ENCODE data around the gene AKAP3. TPM values are rescaled to one million over a fixed set of nuclear protein-coding genes. Genes with fewer than 3 reads are reported as not detected.

AKAP3 gene
- total and polyA plus RNA-seq, 2 experiments from 2014 or later = 1.3 to 3.2 TPM

- peaks cover 12% of the 10 kb centered on the region for H3K4me1 ChIP-seq (ENCODE audit: insufficient read depth)
- peaks cover 16% of the 10 kb centered on the region for H3K79me2 ChIP-seq (replicated peaks; ENCODE audit: insufficient read depth)
- H3K36me3 Mint-ChIP-seq (ENCODE audit: low read depth) = no peaks in the 10 kb centered on the region
- H3K4me3 Mint-ChIP-seq = no peak overlapping the region
- no peak overlapping the region for H3K4me2 ChIP-seq
- H3K27ac Mint-ChIP-seq = no peak overlapping the region
- no peaks in the 10 kb centered on the region for H3K36me3 ChIP-seq (ENCODE audit: insufficient read depth)
- H3K27ac ChIP-seq (ENCODE audit: low read depth) = no peak overlapping the region
- no peaks in the 10 kb centered on the region for H3F3A ChIP-seq (replicated peaks; ENCODE audit: low read depth)
- TF ChIP-seq STAT1 (IDR thresholded peaks at IDR 0.05; ENCODE audit: unreplicated experiment) (no peak), CREB1 (CRISPR knock-in tag; IDR thresholded peaks at IDR 0.05; ENCODE audit: low read depth) (0 out of 2 replicates have a peak, but pooled peaks have one; percentile 17)
- H3K4me1 Mint-ChIP-seq = peaks cover 11% of the 10 kb centered on the region; the same call in 2 of the 3 replicates
- ATAC-seq = no peak
- no peaks in the 10 kb centered on the region for H4K20me1 ChIP-seq (replicated peaks; ENCODE audit: insufficient read depth)
- no peaks in the 10 kb centered on the region for H3K9me2 ChIP-seq (ENCODE audit: insufficient read depth)
- no peaks in the 10 kb centered on the region for H3K27me3 ChIP-seq (ENCODE audit: insufficient read depth)
- peak; percentile 32 for DNase-seq (ENCODE audit: low spot score)
- H3K9me3 Mint-ChIP-seq = no peaks in the 10 kb centered on the region
- no peak overlapping the region for H3K4me3 ChIP-seq
- peaks cover 6% of the 10 kb centered on the region for H3K27me3 Mint-ChIP-seq (ENCODE audit: insufficient read depth, low read depth, poor library complexity)
- H2AFZ ChIP-seq = no peak overlapping the region
These were observed 3.8 kb downstream of the AKAP3 start for GRCh38 chr12:4645023-4645422.

- Histone ChIP-seq H3K27ac (ENCODE audit: low read depth) (no peak overlapping the region), H3K27me3 (ENCODE audit: insufficient read depth) (no peaks in the 10 kb centered on the region), H2AFZ (no peak overlapping the region), H3K79me2 (replicated peaks; ENCODE audit: insufficient read depth) (peaks cover 5% of the 10 kb centered on the region; the same call in 1 of the 2 replicates), H3K36me3 (ENCODE audit: insufficient read depth) (no peaks in the 10 kb centered on the region), H3K4me3 (no peak overlapping the region), H3K4me1 (ENCODE audit: insufficient read depth) (peaks cover 7% of the 10 kb centered on the region; the same call in 1 of the 2 replicates), H4K20me1 (replicated peaks; ENCODE audit: insufficient read depth) (no peaks in the 10 kb centered on the region), H3K4me2 (no peak overlapping the region), H3K9me2 (ENCODE audit: insufficient read depth) (no peaks in the 10 kb centered on the region), H3F3A (replicated peaks; ENCODE audit: low read depth) (no peaks in the 10 kb centered on the region)
- Mint-ChIP-seq H3K36me3 (ENCODE audit: low read depth) (no peaks in the 10 kb centered on the region), H3K9me3 (no peaks in the 10 kb centered on the region), H3K27me3 (ENCODE audit: insufficient read depth, low read depth, poor library complexity) (peaks cover 3% of the 10 kb centered on the region), H3K4me1 (peaks cover 8% of the 10 kb centered on the region; the same call in 2 of the 3 replicates), H3K27ac (no peak overlapping the region), H3K4me3 (no peak overlapping the region)
- no peak for DNase-seq (ENCODE audit: low spot score)
- ATAC-seq = no peak
- TF ChIP-seq ZNF462 (CRISPR knock-in tag; IDR thresholded peaks at IDR 0.05) (no peak), ZNF331 (CRISPR knock-in tag; IDR thresholded peaks at IDR 0.05; ENCODE audit: low read depth) (no peak), NANOG (IDR thresholded peaks at IDR 0.05; ENCODE audit: borderline replicate concordance) (no peak), ZNF114 (CRISPR knock-in tag; IDR thresholded peaks at IDR 0.05) (no peak), STAT1 (IDR thresholded peaks at IDR 0.05; ENCODE audit: unreplicated experiment) (no peak), CREB1 (CRISPR knock-in tag; IDR thresholded peaks at IDR 0.05; ENCODE audit: low read depth) (no peak), ETS1 (IDR thresholded peaks at IDR 0.05) (no peak), JUNB (IDR thresholded peaks at IDR 0.05; ENCODE audit: unreplicated experiment) (no peak), REST (IDR thresholded peaks at IDR 0.05; ENCODE audit: unreplicated experiment) (no peak), POLR2AphosphoS5 (IDR thresholded peaks at IDR 0.05; ENCODE audit: low read depth) (no peak), EZH2phosphoT487 (IDR thresholded peaks at IDR 0.05; ENCODE audit: unreplicated experiment) (no peak)
These were observed 5.1 kb downstream of the AKAP3 start for GRCh38 chr12:4643747-4644146.
